Transverse colon (tissue), 4 donors: Measurements from ENCODE around the gene SERP2.

ENCODE experiments used
- CTCF ChIP-seq, 5 experiments: fragments of 200-600 bp in 3 of 5; fragments of 450-650 bp in 2 of 5; sonication (generic) in 3 of 5; IDR thresholded peaks; 1 replicate in 2 of 5; 2 replicates in 3 of 5; pipeline ENCODE4 v1.5.1; 2016 to 2017; ENCODE audit warnings: antibody characterized with exemption in 5 of 5, inconsistent platforms in 3 of 5, mild to moderate bottlenecking in 2 of 5, moderate library complexity in 1 of 5
- POLR2AphosphoS5 ChIP-seq, 3 donors: sonication (generic); formaldehyde crosslinking; IDR thresholded peaks; one replicate each; pipeline ENCODE4 v1.6.1; 2016; ENCODE audit warnings: antibody characterized with exemption in 3 of 3

GRCh38 chr13:44352202-44352601 lies 21.4 kb upstream of the SERP2 start:
- TF ChIP-seq CTCF (IDR thresholded peaks at IDR 0.05) (no peak), POLR2AphosphoS5 (IDR thresholded peaks at IDR 0.05) (no peak)
